Measurements from ENCODE around the gene CRIP3. TPM values are rescaled to one million over a fixed set of nuclear protein-coding genes. Genes with fewer than 3 reads are reported as not detected.

Gene CRIP3
- total and polyA plus RNA-seq, 2 of the 13 experiments (the other 11 are each of a cell fraction or from before 2014, with no cell fraction given): 6.3 to 9.3 TPM

DNA sequence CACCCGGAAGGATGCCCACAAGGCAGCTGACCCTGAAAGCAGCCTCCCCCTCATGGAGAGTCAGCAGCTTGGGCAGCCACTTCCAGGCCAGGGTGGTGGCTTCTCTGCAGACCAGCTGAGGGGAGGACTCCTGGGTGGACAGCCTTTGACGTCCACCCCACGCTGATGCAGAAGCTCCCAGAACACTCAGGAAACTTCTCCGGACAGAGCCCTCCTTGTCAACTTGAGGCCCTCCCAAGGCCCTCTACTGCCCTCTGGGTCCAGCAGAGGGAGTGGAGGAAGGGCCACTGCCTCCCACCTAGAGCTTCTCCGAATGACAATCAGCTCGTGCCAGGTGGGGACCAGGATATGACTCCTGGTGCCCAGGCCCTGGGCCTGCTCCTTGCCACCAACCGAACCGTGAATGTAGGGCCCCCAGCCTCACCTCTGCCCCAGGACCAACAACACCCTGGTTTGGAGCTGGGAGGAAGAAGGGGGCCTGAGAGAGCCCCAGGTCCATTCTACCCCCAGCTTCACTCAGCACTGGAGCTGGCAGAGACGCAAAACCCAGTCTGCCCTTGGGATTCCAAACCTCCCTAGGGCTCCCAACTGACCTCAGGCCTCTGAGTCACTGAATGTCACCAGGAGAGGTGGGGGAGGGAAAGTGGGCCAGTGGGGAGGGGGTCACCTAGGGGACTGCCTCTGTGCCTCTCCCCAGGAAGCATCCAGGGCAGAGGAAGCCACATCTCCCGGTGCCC lies 21.5 kb downstream of the CRIP3 start (continued):
- TF ChIP-seq, protein P1, sequence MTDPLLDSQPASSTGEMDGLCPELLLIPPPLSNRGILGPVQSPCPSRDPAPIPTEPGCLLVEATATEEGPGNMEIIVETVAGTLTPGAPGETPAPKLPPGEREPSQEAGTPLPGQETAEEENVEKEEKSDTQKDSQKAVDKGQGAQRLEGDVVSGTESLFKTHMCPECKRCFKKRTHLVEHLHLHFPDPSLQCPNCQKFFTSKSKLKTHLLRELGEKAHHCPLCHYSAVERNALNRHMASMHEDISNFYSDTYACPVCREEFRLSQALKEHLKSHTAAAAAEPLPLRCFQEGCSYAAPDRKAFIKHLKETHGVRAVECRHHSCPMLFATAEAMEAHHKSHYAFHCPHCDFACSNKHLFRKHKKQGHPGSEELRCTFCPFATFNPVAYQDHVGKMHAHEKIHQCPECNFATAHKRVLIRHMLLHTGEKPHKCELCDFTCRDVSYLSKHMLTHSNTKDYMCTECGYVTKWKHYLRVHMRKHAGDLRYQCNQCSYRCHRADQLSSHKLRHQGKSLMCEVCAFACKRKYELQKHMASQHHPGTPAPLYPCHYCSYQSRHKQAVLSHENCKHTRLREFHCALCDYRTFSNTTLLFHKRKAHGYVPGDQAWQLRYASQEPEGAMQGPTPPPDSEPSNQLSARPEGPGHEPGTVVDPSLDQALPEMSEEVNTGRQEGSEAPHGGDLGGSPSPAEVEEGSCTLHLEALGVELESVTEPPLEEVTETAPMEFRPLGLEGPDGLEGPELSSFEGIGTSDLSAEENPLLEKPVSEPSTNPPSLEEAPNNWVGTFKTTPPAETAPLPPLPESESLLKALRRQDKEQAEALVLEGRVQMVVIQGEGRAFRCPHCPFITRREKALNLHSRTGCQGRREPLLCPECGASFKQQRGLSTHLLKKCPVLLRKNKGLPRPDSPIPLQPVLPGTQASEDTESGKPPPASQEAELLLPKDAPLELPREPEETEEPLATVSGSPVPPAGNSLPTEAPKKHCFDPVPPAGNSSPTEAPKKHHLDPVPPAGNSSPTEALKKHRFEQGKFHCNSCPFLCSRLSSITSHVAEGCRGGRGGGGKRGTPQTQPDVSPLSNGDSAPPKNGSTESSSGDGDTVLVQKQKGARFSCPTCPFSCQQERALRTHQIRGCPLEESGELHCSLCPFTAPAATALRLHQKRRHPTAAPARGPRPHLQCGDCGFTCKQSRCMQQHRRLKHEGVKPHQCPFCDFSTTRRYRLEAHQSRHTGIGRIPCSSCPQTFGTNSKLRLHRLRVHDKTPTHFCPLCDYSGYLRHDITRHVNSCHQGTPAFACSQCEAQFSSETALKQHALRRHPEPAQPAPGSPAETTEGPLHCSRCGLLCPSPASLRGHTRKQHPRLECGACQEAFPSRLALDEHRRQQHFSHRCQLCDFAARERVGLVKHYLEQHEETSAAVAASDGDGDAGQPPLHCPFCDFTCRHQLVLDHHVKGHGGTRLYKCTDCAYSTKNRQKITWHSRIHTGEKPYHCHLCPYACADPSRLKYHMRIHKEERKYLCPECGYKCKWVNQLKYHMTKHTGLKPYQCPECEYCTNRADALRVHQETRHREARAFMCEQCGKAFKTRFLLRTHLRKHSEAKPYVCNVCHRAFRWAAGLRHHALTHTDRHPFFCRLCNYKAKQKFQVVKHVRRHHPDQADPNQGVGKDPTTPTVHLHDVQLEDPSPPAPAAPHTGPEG (CRISPR knock-in tag; IDR thresholded peaks at IDR 0.05): no peak
- peak; percentile 41 for TF ChIP-seq IKZF4 (CRISPR knock-in tag; IDR thresholded peaks at IDR 0.05; ENCODE audit: borderline replicate concordance, low read depth, not compliant biosample characterization)
- TF ChIP-seq, protein P2, sequence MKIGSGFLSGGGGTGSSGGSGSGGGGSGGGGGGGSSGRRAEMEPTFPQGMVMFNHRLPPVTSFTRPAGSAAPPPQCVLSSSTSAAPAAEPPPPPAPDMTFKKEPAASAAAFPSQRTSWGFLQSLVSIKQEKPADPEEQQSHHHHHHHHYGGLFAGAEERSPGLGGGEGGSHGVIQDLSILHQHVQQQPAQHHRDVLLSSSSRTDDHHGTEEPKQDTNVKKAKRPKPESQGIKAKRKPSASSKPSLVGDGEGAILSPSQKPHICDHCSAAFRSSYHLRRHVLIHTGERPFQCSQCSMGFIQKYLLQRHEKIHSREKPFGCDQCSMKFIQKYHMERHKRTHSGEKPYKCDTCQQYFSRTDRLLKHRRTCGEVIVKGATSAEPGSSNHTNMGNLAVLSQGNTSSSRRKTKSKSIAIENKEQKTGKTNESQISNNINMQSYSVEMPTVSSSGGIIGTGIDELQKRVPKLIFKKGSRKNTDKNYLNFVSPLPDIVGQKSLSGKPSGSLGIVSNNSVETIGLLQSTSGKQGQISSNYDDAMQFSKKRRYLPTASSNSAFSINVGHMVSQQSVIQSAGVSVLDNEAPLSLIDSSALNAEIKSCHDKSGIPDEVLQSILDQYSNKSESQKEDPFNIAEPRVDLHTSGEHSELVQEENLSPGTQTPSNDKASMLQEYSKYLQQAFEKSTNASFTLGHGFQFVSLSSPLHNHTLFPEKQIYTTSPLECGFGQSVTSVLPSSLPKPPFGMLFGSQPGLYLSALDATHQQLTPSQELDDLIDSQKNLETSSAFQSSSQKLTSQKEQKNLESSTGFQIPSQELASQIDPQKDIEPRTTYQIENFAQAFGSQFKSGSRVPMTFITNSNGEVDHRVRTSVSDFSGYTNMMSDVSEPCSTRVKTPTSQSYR (CRISPR knock-in tag; IDR thresholded peaks at IDR 0.05; ENCODE audit: borderline replicate concordance): peak; percentile 59; the same call in 1 of the 2 replicates
- peak; percentile 40; the same call in 1 of the 2 replicates for TF ChIP-seq RFXAP (CRISPR knock-in tag; IDR thresholded peaks at IDR 0.05; ENCODE audit: borderline replicate concordance)
- TF ChIP-seq SRY (CRISPR knock-in tag; IDR thresholded peaks at IDR 0.05): no peak; the same call in 1 of the 2 replicates
- TF ChIP-seq ZNF333 (CRISPR knock-in tag; IDR thresholded peaks at IDR 0.05; ENCODE audit: borderline replicate concordance): peak; percentile 65; the same call in 1 of the 2 replicates
- no peak for TF ChIP-seq TBX3 (IDR thresholded peaks at IDR 0.05; ENCODE audit: borderline replicate concordance)
- TF ChIP-seq, protein P3, sequence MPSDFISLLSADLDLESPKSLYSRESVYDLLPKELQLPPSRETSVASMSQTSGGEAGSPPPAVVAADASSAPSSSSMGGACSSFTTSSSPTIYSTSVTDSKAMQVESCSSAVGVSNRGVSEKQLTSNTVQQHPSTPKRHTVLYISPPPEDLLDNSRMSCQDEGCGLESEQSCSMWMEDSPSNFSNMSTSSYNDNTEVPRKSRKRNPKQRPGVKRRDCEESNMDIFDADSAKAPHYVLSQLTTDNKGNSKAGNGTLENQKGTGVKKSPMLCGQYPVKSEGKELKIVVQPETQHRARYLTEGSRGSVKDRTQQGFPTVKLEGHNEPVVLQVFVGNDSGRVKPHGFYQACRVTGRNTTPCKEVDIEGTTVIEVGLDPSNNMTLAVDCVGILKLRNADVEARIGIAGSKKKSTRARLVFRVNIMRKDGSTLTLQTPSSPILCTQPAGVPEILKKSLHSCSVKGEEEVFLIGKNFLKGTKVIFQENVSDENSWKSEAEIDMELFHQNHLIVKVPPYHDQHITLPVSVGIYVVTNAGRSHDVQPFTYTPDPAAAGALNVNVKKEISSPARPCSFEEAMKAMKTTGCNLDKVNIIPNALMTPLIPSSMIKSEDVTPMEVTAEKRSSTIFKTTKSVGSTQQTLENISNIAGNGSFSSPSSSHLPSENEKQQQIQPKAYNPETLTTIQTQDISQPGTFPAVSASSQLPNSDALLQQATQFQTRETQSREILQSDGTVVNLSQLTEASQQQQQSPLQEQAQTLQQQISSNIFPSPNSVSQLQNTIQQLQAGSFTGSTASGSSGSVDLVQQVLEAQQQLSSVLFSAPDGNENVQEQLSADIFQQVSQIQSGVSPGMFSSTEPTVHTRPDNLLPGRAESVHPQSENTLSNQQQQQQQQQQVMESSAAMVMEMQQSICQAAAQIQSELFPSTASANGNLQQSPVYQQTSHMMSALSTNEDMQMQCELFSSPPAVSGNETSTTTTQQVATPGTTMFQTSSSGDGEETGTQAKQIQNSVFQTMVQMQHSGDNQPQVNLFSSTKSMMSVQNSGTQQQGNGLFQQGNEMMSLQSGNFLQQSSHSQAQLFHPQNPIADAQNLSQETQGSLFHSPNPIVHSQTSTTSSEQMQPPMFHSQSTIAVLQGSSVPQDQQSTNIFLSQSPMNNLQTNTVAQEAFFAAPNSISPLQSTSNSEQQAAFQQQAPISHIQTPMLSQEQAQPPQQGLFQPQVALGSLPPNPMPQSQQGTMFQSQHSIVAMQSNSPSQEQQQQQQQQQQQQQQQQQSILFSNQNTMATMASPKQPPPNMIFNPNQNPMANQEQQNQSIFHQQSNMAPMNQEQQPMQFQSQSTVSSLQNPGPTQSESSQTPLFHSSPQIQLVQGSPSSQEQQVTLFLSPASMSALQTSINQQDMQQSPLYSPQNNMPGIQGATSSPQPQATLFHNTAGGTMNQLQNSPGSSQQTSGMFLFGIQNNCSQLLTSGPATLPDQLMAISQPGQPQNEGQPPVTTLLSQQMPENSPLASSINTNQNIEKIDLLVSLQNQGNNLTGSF (CRISPR knock-in tag; IDR thresholded peaks at IDR 0.05): no peak
- TF ChIP-seq NR1H2 (CRISPR knock-in tag; IDR thresholded peaks at IDR 0.05; ENCODE audit: borderline replicate concordance, low read depth): no peak
- peak; percentile 39 for TF ChIP-seq ZFX (CRISPR knock-in tag; IDR thresholded peaks at IDR 0.05; ENCODE audit: low read depth)
- TF ChIP-seq EP300 (IDR thresholded peaks at IDR 0.05; ENCODE audit: low read depth in 2 of 2, low read length in 2 of 2): 0 out of 4 replicates have a peak, but pooled peaks of 1 of the 2 experiments have one; percentile 2
- no peak for TF ChIP-seq EP300 (CRISPR knock-in tag; IDR thresholded peaks at IDR 0.05; ENCODE audit: borderline replicate concordance)
- no peak for TF ChIP-seq TEAD2 (CRISPR knock-in tag; IDR thresholded peaks at IDR 0.05)
- no peak for TF ChIP-seq IRX3 (CRISPR knock-in tag; IDR thresholded peaks at IDR 0.05; ENCODE audit: borderline replicate concordance, low read depth)
